Measurements from ENCODE around the gene EFNA5. TPM values are rescaled to one million over a fixed set of nuclear protein-coding genes. Genes with fewer than 3 reads are reported as not detected.

Gene EFNA5
- total RNA-seq, 1 donor from 2014 or later, result 43.0 TPM

DNA sequence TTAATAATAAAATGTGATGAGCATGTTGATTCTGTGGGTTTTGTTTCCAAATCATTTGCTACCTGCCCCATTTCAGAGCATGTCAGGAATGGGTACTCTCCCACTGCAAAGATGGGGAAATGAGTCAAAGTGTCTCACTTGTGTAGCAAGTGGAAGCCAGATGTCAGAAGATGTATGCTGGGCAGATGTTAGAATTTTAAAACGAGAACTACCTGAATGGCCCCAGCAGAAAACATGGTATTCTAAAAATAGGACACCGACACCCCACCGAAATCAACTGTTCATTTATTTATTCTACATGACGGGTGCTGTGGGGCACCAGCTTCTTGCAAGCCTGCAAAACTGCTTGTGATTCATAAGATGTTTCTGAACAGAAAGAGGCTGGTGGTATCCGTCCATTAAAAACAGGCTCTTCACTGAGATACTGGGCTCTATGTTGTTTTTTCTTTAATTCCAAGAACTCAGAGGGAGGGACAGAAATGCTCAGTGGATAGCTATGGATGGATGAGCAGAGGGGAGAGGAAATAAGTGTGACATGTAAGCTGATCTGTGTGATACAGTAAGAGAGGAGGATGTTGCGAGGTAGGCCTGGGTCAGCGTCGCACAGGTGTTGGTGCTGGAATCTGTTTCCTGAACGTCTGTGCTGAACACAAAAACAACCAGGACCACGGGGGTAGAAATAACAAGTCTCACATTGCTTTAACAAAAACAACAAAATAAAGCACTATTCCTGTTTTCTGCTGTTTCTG is 157.2 kb downstream of the EFNA5 start:
- DNase-seq (ENCODE audit: low read depth, low spot score), result no peak
- no peaks in the 10 kb centered on the region for H3K27me3 Mint-ChIP-seq (ENCODE audit: low read depth)
- peak overlapping the region; percentile 13 for H3K4me3 Mint-ChIP-seq
- no peaks in the 10 kb centered on the region for H3K9me3 Mint-ChIP-seq
- peaks cover 65% of the 10 kb centered on the region for H3K4me1 Mint-ChIP-seq
- TF ChIP-seq, protein P1, sequence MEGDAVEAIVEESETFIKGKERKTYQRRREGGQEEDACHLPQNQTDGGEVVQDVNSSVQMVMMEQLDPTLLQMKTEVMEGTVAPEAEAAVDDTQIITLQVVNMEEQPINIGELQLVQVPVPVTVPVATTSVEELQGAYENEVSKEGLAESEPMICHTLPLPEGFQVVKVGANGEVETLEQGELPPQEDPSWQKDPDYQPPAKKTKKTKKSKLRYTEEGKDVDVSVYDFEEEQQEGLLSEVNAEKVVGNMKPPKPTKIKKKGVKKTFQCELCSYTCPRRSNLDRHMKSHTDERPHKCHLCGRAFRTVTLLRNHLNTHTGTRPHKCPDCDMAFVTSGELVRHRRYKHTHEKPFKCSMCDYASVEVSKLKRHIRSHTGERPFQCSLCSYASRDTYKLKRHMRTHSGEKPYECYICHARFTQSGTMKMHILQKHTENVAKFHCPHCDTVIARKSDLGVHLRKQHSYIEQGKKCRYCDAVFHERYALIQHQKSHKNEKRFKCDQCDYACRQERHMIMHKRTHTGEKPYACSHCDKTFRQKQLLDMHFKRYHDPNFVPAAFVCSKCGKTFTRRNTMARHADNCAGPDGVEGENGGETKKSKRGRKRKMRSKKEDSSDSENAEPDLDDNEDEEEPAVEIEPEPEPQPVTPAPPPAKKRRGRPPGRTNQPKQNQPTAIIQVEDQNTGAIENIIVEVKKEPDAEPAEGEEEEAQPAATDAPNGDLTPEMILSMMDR (conservative IDR thresholded peaks at IDR 0.05), result no peak
- H3K36me3 Mint-ChIP-seq (ENCODE audit: low read depth), result no peaks in the 10 kb centered on the region
- peak overlapping the region; percentile 81 for H3K27ac Mint-ChIP-seq (ENCODE audit: unreplicated experiment)

DNA sequence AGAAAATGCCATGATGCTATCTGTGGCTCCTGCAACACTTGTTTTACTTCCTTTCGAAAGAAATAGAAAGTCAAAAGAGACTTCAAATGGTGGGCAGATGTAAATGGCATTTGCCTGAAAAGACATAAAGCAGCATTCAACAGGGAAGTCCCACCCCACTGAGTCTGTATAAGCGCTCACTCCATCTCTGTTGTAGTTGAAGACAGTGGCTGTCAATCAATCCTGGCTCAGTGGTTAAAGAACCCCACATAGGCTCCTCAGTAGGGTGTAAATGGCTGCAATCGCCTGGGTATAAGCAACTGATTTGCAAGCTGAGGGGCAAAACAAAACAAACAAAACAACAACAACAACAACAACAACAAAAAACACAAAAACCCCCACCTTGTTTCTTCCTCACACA is 158.7 kb downstream of the EFNA5 start:
- Mint-ChIP-seq H3K36me3 (ENCODE audit: low read depth) (no peaks in the 10 kb centered on the region), H3K9me3 (no peaks in the 10 kb centered on the region), H3K4me1 (peaks cover 56% of the 10 kb centered on the region), H3K4me3 (peak overlapping the region; percentile 39), H3K27me3 (ENCODE audit: low read depth) (no peaks in the 10 kb centered on the region), H3K27ac (ENCODE audit: unreplicated experiment) (peak overlapping the region; percentile 54)
- TF ChIP-seq, protein P1 (conservative IDR thresholded peaks at IDR 0.05), result no peak
- DNase-seq (ENCODE audit: low read depth, low spot score), result no peak

DNA sequence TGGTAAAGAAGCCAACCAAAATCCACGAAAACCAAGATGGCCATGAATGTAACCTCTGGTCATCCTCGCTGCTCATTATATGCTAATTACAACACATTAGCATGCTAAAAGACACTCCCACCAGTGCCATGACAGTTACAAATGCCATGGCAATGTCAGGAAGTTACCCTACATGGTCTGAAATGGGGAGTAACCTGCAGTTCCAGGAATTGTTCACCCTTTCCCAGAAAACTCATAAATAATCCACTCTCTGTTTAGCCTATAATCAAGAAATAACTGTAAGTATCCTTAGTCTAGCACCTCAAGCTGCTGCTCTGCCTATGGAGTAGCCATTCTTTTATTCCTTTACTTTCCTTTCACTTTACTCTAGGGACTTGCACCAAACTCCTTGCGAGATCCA is 160.6 kb downstream of the EFNA5 start:
- H3K27me3 Mint-ChIP-seq (ENCODE audit: low read depth), result no peaks in the 10 kb centered on the region

DNA sequence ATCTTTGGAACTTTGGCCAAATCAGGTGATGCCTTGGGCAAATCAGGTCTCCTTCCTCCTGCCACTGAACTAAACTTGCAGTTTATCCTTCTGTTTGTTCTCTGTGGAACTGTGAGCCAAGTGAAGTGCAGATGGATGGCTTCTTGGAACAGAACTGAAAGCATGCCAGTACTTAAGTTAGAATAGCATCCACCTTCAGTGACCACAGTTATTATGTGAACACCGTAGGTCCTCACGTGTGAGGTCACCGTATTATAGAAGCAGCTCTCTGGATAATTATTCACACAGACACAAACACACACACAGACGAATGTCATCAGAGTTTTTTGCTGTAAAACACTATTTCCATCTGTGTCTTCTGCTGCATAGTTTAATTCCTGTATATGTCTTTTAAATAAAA is 162.6 kb downstream of the EFNA5 start:
- Mint-ChIP-seq H3K4me1 (peaks cover 49% of the 10 kb centered on the region), H3K9me3 (no peaks in the 10 kb centered on the region), H3K27me3 (ENCODE audit: low read depth) (no peaks in the 10 kb centered on the region)

More for the DNA sequence above, 160.6 kb downstream of the EFNA5 start:
- no peak for DNase-seq (ENCODE audit: low read depth, low spot score)
- TF ChIP-seq, protein P1 (conservative IDR thresholded peaks at IDR 0.05), result no peak
- Mint-ChIP-seq H3K4me3 (no peak overlapping the region), H3K4me1 (peaks cover 59% of the 10 kb centered on the region), H3K9me3 (no peaks in the 10 kb centered on the region), H3K27ac (ENCODE audit: unreplicated experiment) (no peak overlapping the region), H3K36me3 (ENCODE audit: low read depth) (no peaks in the 10 kb centered on the region)

DNA sequence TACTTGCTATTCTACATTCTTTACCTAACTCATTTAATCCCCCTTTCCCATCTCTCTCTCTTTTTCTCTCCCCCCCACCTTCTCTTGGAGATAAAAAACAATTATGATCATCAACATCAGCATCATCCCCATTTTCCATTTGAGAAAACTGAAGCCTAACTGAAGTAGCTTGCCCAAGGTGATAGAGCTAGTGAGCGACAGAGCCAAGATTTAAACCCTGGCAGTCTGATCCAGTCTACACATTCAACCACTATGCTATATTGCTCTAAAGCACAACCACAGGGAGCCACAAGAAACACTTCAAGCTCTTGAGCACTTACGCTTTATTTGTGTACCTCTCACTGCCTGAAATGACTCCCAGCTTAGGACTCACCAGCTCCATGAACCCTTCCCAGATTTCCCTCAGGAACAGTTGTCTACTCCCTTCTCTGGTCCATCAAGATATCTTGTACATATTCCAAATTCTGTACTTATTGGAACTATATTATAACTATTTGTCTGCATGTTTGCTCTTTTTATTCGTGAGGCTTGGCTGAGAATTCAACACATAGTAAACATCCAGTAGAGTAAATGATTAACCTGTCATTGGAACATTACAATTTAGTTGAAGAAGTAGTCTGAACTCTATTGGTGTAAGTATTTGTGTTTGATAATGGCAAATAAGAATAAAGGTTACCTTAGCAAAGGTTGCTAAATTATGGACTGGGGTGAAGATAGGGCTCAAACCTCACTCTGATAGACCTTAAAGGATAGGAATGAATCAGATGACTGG is 164.8 kb downstream of the EFNA5 start:
- H3K27ac Mint-ChIP-seq (ENCODE audit: unreplicated experiment), result no peak overlapping the region
- no peaks in the 10 kb centered on the region for H3K27me3 Mint-ChIP-seq (ENCODE audit: low read depth)
- TF ChIP-seq, protein P1 (conservative IDR thresholded peaks at IDR 0.05), result no peak
- no peaks in the 10 kb centered on the region for H3K9me3 Mint-ChIP-seq
- H3K4me3 Mint-ChIP-seq, result no peak overlapping the region
- DNase-seq (ENCODE audit: low read depth, low spot score), result no peak
- peaks cover 41% of the 10 kb centered on the region for H3K4me1 Mint-ChIP-seq
- no peaks in the 10 kb centered on the region for H3K36me3 Mint-ChIP-seq (ENCODE audit: low read depth)

More for the DNA sequence above, 162.6 kb downstream of the EFNA5 start:
- no peaks in the 10 kb centered on the region for H3K36me3 Mint-ChIP-seq (ENCODE audit: low read depth)
- no peak for DNase-seq (ENCODE audit: low read depth, low spot score)
- no peak overlapping the region for H3K4me3 Mint-ChIP-seq
- H3K27ac Mint-ChIP-seq (ENCODE audit: unreplicated experiment), result no peak overlapping the region
- TF ChIP-seq, protein P1 (conservative IDR thresholded peaks at IDR 0.05), result no peak
